BJ (cell line): ENCODE measurements around the gene SRSF1. TPM values are rescaled to one million over a fixed set of nuclear protein-coding genes. Genes with fewer than 3 reads are reported as not detected.

Experiments
- CTCF ChIA-PET: fragments of 350-600 bp; formaldehyde crosslinking; extraction: SDS; loops from one replicate; lab custom pipeline; 2021; ENCODE audit warnings: antibody characterized with exemption, inconsistent platforms; lab: Yijun Ruan, JAX
- POLR2A ChIA-PET: fragments of 300-600 bp; sonication (Branson Sonifier 250); formaldehyde crosslinking; extraction: SDS; loops from one replicate; lab custom pipeline; 2021; ENCODE audit warnings: antibody characterized with exemption; lab: Charles Lee
- DNase-seq: peaks from one replicate; pipeline ENCODE4 v3.0.0-alpha.2; 2011; ENCODE audit warnings: low read depth
- H3K27me3 ChIP-seq: 2 replicates; pipeline ENCODE4 v1.6.0; 2011; ENCODE audit warnings: low read length; ENCODE audit not compliant: control insufficient read depth, insufficient read depth
- H3K36me3 ChIP-seq: 2 replicates; pipeline ENCODE4 v1.5.1; 2011; ENCODE audit warnings: low read length; ENCODE audit not compliant: control insufficient read depth, insufficient read depth
- H3K4me3 ChIP-seq: 2 replicates; pipeline ENCODE4 v1.5.1; 2011; ENCODE audit warnings: low read depth, mild to moderate bottlenecking, control low read depth, low read length
- CTCF ChIP-seq: IDR thresholded peaks from 2 replicates; pipeline ENCODE4 v1.5.1; 2011; ENCODE audit warnings: low read depth, mild to moderate bottlenecking, control low read depth, inconsistent platforms, low read length, moderate library complexity; ENCODE audit not compliant: insufficient read depth
- polyA plus RNA-seq: library from polyadenylated mRNA; depleted of rRNA; stranded (reverse); fragments of >200 nt; gene quantifications from 2 replicates; pipeline ENCODE4 v1.2.3, GENCODE V29; 2011; rRNA removed
- small RNA-seq: library from RNA; depleted of rRNA; stranded (forward); fragments of <200 nt; gene quantifications from one replicate; pipeline ENCODE3, GENCODE V24; 2012; ENCODE audit warnings: low replicate concordance, low read depth; ENCODE audit not compliant: insufficient read length

Gene SRSF1
- polyA plus RNA-seq, 1 experiment = 236 TPM

- H3K27me3 ChIP-seq = no peaks in the 10 kb centered on the region
- no peak overlapping the region for H3K4me3 ChIP-seq
- TF ChIP-seq CTCF = no peak
- POLR2A ChIA-PET = no interaction called here
- no peaks in the 10 kb centered on the region for H3K36me3 ChIP-seq
- CTCF ChIA-PET = interaction anchor here (0.6 to 6.2 kb wide), 4 partner anchors 9 to 65 kb away, joined by 3 to 39 read pairs (median 12); no protein-coding TSS in a partner anchor
- no peak for DNase-seq
Measured at GRCh38 chr17:57956291-57957119, 50.5 kb downstream of the SRSF1 start.

GRCh38 chr17:57955183-57955931, 51.7 kb downstream of the SRSF1 start, which contains the start of gene CUEDC1:
Gene CUEDC1, minus strand, starts transcription at chr17:57955412. Its CDS starts 69,848 bp downstream, at chr17:57885564.
- 0 out of 2 replicates have a peak, but pooled peaks have one; percentile 26 for TF ChIP-seq CTCF

GRCh38 chr17:57954397-57955182, 52.5 kb downstream of the SRSF1 start:
- ChIA-PET POLR2A (interaction anchor here (0.7 to 0.8 kb wide), 2 partner anchors 81 to 104 kb away, joined by 3 read pairs; no protein-coding TSS in a partner anchor), CTCF (interaction anchor here (0.7 to 6.2 kb wide), 14 partner anchors 11 to 96 kb away, joined by 3 to 39 read pairs (median 5); no protein-coding TSS in a partner anchor)
- no peak for DNase-seq
- Histone ChIP-seq H3K4me3 (peak overlapping the region; percentile 69), H3K36me3 (no peaks in the 10 kb centered on the region), H3K27me3 (no peaks in the 10 kb centered on the region)
- no peak for TF ChIP-seq CTCF

More at GRCh38 chr17:57955183-57955931, 51.7 kb downstream of the SRSF1 start, which contains the start of gene CUEDC1:
- H3K27me3 ChIP-seq = no peaks in the 10 kb centered on the region
- DNase-seq = no peak
- peak within 1 kb of the TSS; percentile 69 for H3K4me3 ChIP-seq
- no peaks in the 10 kb centered on the region for H3K36me3 ChIP-seq
- ChIA-PET CTCF (interaction anchor here (0.5 to 6.2 kb wide), 11 partner anchors 10 to 97 kb away, joined by 3 to 39 read pairs (median 4); no protein-coding TSS in a partner anchor), POLR2A (no interaction called here)

- Histone ChIP-seq H3K27me3 (no peaks in the 10 kb centered on the region), H3K4me3 (peak overlapping the region; percentile 69), H3K36me3 (no peaks in the 10 kb centered on the region)
- DNase-seq = no peak
- CTCF ChIA-PET = interaction anchor here (0.7 to 6.2 kb wide), 16 partner anchors 10 to 96 kb away, joined by 3 to 39 read pairs (median 4); no protein-coding TSS in a partner anchor
- POLR2A ChIA-PET = interaction anchor here (0.7 to 0.8 kb wide), 3 partner anchors 80 to 103 kb away, joined by 3 read pairs; no protein-coding TSS in a partner anchor
- no peak for TF ChIP-seq CTCF
Measured at GRCh38 chr17:57953705-57954396, 53.2 kb downstream of the SRSF1 start.

Small RNA genes lying within 50 kb of the gene (small RNA-seq; reads per million reads assigned to genes)
- not detected for gene AC015813.4

Other genes with a start within 250 kb of the SRSF1 start
- 33.7 and 34.1 TPM in 2 replicates for gene MRPS23, start 157.2 kb downstream of the SRSF1 start, polyA plus RNA-seq
- gene CUEDC1, start 51.8 kb downstream of the SRSF1 start, polyA plus RNA-seq = 27.3 and 48.5 TPM in 2 replicates
- gene VEZF1, start 19.0 kb downstream of the SRSF1 start, polyA plus RNA-seq = 27.3 and 30.2 TPM in 2 replicates
- 13.1 and 16.9 TPM in 2 replicates for gene DYNLL2, start 76.2 kb upstream of the SRSF1 start, polyA plus RNA-seq
- not detected in 2 replicates for gene OR4D1, start 141.1 kb upstream of the SRSF1 start, polyA plus RNA-seq
- gene OR4D2, start 159.7 kb upstream of the SRSF1 start, polyA plus RNA-seq = not detected in 2 replicates
- not detected in 2 replicates for gene EPX, start 185.5 kb upstream of the SRSF1 start, polyA plus RNA-seq
- 11.6 and 14.1 TPM in 2 replicates for gene MKS1, start 212.0 kb upstream of the SRSF1 start, polyA plus RNA-seq
- 0.06 and 0.07 TPM in 2 replicates for gene LPO, start 231.3 kb upstream of the SRSF1 start, polyA plus RNA-seq